DMS79 treated with DMSO at 0.1 percent for 48 hours (cell line): ENCODE results near the gene TEX14.

ENCODE experiments used
- DNase-seq: peaks from one replicate; lab custom pipeline; 2025; lab: John Stamatoyannopoulos, UW

The TEX14 gene

GRCh38 chr17:58648236-58648635, 43.6 kb downstream of the TEX14 start:
- no peak for DNase-seq

DNA sequence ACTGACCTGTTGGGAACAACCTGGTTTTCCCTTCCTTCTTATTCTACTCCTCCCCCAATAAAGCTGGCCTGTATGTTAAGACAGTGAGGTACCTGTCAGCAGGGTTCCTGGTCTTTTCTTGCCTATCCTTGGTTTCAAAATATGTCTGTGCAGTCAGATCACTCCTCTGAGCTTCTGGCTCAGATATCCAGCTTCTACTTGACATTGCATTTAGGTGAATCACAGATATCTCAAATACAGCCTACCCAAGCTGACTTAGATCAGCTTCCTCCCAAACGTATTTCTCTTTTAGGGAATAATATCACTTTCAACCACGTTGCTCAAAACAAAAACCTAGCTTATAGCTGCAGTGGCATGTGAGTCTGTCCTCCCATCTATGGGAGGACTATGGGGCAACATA, 48.7 kb downstream of the TEX14 start:
- DNase-seq = no peak

GRCh38 chr17:58641887-58642311, 49.9 kb downstream of the TEX14 start:
- DNase-seq = no peak

DNA sequence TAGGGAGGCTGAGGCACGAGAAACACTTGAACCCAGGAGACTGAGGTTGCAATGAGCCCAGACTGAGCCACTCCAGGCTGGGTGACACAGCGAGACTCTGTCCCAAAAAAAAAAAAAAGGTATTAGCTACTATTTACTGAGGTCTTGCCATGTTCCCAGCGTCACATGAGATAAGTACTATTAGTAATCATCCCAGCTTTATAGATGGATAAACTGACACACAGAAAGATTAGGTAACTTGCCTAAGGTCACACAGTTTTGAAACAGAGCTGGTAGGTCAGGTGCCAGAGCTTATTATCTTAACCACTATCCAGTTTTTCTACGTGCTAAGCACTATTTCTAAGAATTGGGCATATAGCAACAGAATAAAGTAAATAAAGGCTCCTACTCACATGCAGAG, 51.6 kb downstream of the TEX14 start:
- no peak for DNase-seq

DNA sequence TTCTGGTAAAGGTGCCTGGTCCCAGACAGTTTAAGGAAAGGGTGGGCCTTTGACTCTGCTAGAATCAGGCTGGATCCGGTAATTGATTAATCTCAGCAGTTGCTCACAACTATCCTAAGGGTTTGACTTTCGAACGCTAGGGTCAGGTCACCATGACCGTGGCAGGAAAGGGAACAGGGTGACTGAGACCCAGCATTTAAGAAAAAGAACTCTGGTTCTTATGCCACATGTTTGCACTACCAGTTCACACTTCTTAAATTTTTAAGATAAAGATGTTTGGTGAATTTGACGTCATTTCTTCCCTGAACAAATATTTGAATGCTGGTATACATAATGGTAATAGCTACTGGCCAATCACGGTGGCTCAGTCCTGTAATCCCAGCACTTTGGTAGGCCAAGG, 52.2 kb downstream of the TEX14 start:
- DNase-seq = no peak

- no peak for DNase-seq
Measured at GRCh38 chr17:58637011-58637570, 54.8 kb downstream of the TEX14 start.

DNA sequence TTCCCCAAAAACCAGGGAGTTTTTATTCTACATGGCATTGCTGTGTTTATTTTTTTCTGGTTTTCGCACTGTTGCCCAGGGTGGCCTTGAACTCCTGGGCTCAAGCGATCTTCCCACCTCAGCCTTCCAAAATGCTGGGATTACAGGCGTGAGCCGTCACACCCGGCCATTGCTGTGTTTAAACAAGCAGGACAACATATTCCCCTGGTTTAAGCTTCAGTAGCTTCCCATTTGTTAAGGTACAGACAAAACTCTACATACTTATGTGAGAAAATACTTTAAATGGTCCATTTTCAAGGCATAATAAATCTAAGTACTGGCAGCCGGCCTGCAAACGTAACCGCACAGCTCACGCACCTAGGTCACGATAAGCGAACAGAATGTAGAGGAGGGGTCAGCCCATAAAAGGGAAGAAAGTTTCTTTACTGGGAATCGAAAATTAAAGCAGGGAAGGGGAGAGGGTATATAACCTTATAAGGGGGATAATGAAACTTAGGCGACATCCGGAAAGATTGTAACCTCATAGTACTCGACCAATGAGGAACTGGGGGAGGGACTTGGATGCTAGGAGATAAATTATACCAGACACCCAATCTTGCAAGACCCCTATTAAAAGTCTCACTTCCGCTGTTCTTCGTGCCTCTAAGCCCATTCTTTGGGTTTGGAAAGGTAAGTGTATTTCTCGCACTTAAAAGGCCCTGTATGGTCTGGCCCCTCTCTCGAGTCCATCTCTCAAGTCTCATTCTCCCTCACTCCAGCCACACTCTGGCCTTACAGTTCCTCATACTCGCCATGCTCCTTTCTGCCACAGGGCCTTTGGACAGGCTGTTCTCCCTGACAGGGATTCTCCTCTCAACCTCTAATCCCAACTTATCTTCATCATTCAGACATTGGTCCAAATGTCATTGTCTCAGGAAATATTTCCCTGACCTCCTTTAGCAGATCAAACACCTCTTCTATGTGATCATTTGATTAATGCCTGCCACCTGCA, 59.2 kb downstream of the TEX14 start:
- DNase-seq = no peak

- no peak for DNase-seq
Measured at GRCh38 chr17:58631523-58632323, 60.1 kb downstream of the TEX14 start.

DNA sequence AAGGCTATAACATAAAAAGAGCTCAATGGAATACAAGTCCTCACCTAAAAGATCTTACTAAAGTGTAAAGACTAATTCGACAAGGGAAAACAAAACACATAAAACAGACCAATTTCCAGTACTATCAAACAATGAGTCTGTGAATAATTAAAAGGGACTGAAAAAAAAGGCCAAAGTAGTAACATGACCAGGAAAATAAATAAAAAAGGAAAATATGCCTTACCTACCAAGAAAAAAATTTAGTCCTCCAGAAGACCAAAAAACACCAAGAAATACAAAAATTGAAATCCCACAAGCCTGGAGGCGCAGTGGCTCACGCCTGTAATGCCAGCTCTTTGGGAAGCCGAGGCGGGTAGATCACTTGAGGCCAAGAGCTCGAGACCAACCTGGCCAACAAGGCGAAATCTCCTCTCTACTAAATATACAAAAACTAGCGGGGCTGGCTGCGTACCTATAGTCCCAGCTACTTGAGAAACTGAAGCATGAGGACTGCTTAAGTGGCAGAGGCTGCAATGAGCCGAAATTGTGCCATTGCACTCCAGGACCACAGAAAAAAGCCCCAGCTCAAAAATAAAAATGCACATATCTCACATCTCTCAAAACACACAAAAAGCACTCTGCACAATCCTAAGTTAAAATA, 60.8 kb downstream of the TEX14 start:
- no peak for DNase-seq

- DNase-seq = no peak
Measured at GRCh38 chr17:58626905-58627304, 64.9 kb downstream of the TEX14 start.

- no peak for DNase-seq
Measured at GRCh38 chr17:58624751-58625150, 67.1 kb downstream of the TEX14 start.

DNA sequence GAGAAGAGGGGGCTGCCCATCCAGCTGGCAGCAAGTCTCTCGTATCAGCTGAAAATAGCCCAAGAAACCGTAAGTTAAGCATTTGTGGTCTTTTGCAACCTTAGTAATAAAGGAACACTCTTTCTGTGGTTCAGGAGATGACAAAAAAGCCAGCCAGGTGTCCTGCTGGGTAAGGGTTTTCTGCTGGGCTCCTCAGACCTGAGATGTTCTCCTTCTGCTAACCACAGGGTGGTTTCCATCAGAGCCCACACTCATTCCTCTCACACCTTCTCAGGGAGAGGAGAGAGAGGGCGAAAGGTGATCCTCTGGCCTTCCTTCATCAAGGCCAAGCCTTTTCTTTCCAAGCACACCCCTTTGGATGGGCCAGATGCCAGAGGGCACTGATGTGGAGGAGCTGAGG, 70.7 kb downstream of the TEX14 start:
- DNase-seq = no peak

- DNase-seq = no peak
Measured at GRCh38 chr17:58618336-58618735, 73.5 kb downstream of the TEX14 start.

DNA sequence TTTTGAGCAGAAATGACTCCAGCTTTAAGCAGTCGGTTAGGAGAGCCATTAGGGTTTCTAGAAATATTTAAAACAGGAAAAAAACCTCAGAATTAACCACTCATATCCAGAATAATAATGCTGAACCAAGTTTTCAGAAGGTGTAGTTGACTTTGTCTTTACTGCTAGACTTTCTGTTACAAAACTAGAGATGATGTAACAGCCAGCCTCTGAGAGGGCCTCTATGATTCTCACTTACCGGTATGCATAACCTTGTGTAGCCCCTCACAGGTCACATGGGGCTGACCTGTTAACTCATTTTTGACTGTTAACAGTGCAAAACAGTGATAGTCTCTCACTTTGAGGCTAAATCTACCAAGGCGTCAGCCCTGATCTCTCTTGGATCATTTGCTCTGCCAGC, 74.3 kb downstream of the TEX14 start:
- DNase-seq = no peak

- DNase-seq = no peak
Measured at GRCh38 chr17:58615768-58616659, 75.8 kb downstream of the TEX14 start.

DNA sequence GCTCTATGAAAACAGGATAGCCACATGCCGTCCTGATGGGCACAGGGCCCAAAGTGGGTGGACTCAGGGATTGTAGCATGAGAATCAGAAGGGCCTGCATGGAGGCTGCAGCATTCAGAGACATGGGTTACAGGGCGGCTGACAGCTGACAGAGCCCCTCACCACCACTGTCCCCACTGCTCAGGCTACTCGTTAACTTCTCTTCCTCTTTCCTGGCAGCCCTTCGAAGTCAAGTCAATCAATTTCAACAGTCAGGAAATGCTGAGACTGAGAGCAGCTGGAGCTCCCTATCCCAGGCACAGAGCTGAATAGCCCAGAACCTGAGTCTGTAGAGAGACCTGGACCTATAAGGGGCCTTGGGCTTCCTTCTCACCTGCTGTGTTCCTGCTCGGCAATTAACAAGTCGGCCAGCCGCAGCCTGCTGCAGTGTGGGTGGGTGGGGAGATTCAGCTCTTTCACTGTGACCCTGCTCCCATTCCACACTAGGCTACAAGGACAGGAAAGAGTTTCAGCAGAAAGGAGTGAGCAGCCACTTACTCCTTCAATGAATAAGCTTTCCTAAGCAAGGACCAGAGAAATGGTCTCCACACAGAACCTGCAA, 76.9 kb downstream of the TEX14 start:
- DNase-seq = no peak

DNA sequence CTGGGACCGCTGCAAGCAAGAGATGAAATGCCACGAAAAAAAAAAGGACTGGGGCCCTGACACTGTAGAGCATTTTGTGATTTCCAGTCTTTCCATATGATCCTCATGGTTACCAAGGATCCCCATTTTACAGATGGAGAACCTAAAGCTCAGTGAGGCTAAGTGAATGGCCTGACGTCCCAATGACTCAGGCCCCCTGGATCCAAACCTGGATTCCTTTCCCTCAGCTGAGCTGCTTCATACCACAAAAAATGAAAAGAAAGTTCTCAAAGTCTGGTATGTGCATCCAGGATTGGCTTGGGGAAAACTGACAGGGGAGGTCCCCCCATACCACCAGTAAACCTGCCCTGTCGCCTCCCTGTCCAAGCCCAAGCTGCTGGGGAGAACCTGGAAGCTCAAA, 80.5 kb downstream of the TEX14 start:
- DNase-seq = no peak

DNA sequence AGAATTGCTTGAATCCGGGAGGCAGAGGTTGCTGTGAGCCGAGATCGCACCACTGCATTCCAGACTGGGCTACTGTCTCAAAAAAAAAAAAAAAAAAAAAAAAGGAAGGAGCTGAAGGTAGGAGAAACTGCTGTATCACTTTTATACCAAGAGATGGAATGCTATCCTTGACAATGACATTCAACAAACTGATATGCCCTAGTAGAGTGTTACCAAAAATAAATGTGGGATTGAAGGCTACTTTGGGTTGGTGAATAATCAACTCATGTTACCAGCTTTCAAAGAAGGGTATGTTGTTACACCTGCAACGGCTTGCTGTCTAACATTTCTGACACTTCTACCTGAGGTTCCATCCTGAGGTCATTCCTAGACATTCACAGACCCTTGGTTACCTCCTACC, 84.9 kb downstream of the TEX14 start:
- no peak for DNase-seq

- DNase-seq = no peak
Measured at GRCh38 chr17:58605986-58606385, 85.9 kb downstream of the TEX14 start.

- no peak for DNase-seq
Measured at GRCh38 chr17:58605470-58605869, 86.4 kb downstream of the TEX14 start.

GRCh38 chr17:58601976-58602375, 89.9 kb downstream of the TEX14 start:
- DNase-seq = no peak
